Neural progenitor cell (in vitro differentiated cells): Measurements from ENCODE around the gene TDRD9. TPM values are rescaled to one million over a fixed set of nuclear protein-coding genes. Genes with fewer than 3 reads are reported as not detected.

Experiments used
- DNase-seq: peaks from one replicate; pipeline ENCODE4 v3.0.0-alpha.2; 2016; ENCODE audit warnings: low spot score
- H2AFZ ChIP-seq: fragments of 200-600 bp; sonication (generic); replicated peaks from 2 replicates; pipeline ENCODE4 v1.6.1; 2016; ENCODE audit warnings: antibody characterized with exemption
- H3F3A ChIP-seq: fragments of 200-600 bp; sonication (generic); 2 replicates; pipeline ENCODE4 v1.6.1; 2016; ENCODE audit warnings: antibody characterized with exemption, low read depth
- H3K27ac ChIP-seq: fragments of 200-600 bp; sonication (generic); 2 replicates; pipeline ENCODE4 v1.5.1; 2016; ENCODE audit warnings: mild to moderate bottlenecking
- H3K27me3 ChIP-seq: fragments of 200-600 bp; sonication (generic); 2 replicates; pipeline ENCODE4 v1.6.1; 2016; ENCODE audit warnings: mild to moderate bottlenecking, moderate library complexity
- H3K36me3 ChIP-seq: fragments of 200-600 bp; sonication (generic); 2 replicates; pipeline ENCODE4 v1.5.1; 2016
- H3K4me1 ChIP-seq: fragments of 200-600 bp; sonication (generic); 2 replicates; pipeline ENCODE4 v1.6.1; 2016; ENCODE audit warnings: mixed run types
- H3K4me2 ChIP-seq: fragments of 200-600 bp; sonication (generic); 2 replicates; pipeline ENCODE4 v1.6.1; 2016
- H3K4me3 ChIP-seq: fragments of 200-600 bp; sonication (generic); 2 replicates; pipeline ENCODE4 v1.5.1; 2016
- H3K79me2 ChIP-seq: fragments of 200-600 bp; sonication (generic); 2 replicates; pipeline ENCODE4 v1.6.1; 2016; ENCODE audit warnings: low read depth
- H3K9ac ChIP-seq: fragments of 200-600 bp; sonication (generic); 2 replicates; pipeline ENCODE4 v1.6.1; 2016
- H3K9me3 ChIP-seq: fragments of 200-600 bp; sonication (generic); 2 replicates; pipeline ENCODE4 v1.5.1; 2016; ENCODE audit warnings: low read depth
- H4K20me1 ChIP-seq: fragments of 200-600 bp; sonication (generic); 2 replicates; pipeline ENCODE4 v1.6.1; 2016; ENCODE audit warnings: low read depth
- H3K27ac Mint-ChIP-seq: 3 replicates; pipeline ENCODE4 v1.8.0; 2021; ENCODE audit warnings: mixed read lengths
- H3K27me3 Mint-ChIP-seq: 2 replicates; pipeline ENCODE4 v1.8.0; 2022; ENCODE audit warnings: low read depth, mild to moderate bottlenecking, inconsistent platforms, moderate library complexity, mixed read lengths; ENCODE audit not compliant: insufficient read depth
- H3K36me3 Mint-ChIP-seq: 3 replicates; pipeline ENCODE4 v1.8.0; 2021; ENCODE audit warnings: mixed read lengths
- H3K4me1 Mint-ChIP-seq: 3 replicates; pipeline ENCODE4 v1.8.0; 2021; ENCODE audit warnings: mixed read lengths
- H3K4me3 Mint-ChIP-seq: 3 replicates; pipeline ENCODE4 v1.8.0; 2021; ENCODE audit warnings: mild to moderate bottlenecking, moderate library complexity, mixed read lengths
- H3K9me3 Mint-ChIP-seq: 3 replicates; pipeline ENCODE4 v1.8.0; 2020; ENCODE audit warnings: mixed read lengths
- EZH2 ChIP-seq: fragments of 200-600 bp; sonication (generic); IDR thresholded peaks from 2 replicates; pipeline ENCODE4 v1.6.1; 2017; ENCODE audit warnings: antibody characterized with exemption, mild to moderate bottlenecking, moderate library complexity
- EZH2phosphoT487 ChIP-seq: fragments of 200-600 bp; sonication (generic); IDR thresholded peaks from 2 replicates; pipeline ENCODE4 v1.6.1; 2017; ENCODE audit warnings: antibody characterized with exemption
- total RNA-seq: library from RNA; depleted of rRNA; stranded (reverse); fragments of >200 nt; gene quantifications from 2 replicates; pipeline ENCODE4 v1.2.3, GENCODE V29; 2015; ENCODE audit warnings: low replicate concordance
- TF ChIP-seq, protein P1 (sequence below): fragments of 200-600 bp; sonication (generic); IDR thresholded peaks from 2 replicates; pipeline ENCODE4 v1.5.1; 2017; ENCODE audit warnings: antibody characterized with exemption, mild to moderate bottlenecking

TDRD9 gene
- total RNA-seq, 1 donor from 2014 or later, result not detected

DNA sequence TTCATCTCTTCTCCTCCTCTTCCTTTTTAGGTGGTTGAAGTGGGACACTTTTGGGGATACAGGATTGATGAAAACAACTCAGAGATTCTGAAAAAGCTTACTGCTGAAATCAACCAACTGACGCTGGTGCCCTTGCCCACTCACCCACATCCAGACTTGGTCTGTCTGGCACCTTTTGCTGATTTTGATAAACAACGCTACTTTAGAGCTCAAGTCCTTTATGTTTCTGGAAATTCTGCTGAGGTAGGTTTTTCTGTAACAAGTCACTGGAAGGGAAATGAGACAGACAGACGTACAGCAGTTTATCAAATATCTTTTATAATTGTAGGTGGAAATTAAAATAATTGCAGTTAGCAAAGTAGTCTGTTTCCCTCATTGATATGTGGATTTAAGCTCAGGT is 97.3 kb downstream of the TDRD9 start:
- Histone ChIP-seq H3K9me3 (no peaks in the 10 kb centered on the region), H2AFZ (no peak overlapping the region), H3K79me2 (no peaks in the 10 kb centered on the region), H3K4me1 (no peaks in the 10 kb centered on the region), H4K20me1 (no peaks in the 10 kb centered on the region), H3F3A (no peaks in the 10 kb centered on the region), H3K27me3 (no peaks in the 10 kb centered on the region), H3K9ac (no peak overlapping the region), H3K4me3 (no peak overlapping the region), H3K4me2 (no peak overlapping the region), H3K27ac (no peak overlapping the region), H3K36me3 (no peaks in the 10 kb centered on the region)
- Mint-ChIP-seq H3K4me1 (no peaks in the 10 kb centered on the region), H3K27me3 (no peaks in the 10 kb centered on the region), H3K36me3 (no peaks in the 10 kb centered on the region), H3K4me3 (no peak overlapping the region), H3K27ac (no peak overlapping the region), H3K9me3 (peaks cover 3% of the 10 kb centered on the region)
- TF ChIP-seq EZH2phosphoT487 (no peak), EZH2 (no peak)
- TF ChIP-seq, protein P1, sequence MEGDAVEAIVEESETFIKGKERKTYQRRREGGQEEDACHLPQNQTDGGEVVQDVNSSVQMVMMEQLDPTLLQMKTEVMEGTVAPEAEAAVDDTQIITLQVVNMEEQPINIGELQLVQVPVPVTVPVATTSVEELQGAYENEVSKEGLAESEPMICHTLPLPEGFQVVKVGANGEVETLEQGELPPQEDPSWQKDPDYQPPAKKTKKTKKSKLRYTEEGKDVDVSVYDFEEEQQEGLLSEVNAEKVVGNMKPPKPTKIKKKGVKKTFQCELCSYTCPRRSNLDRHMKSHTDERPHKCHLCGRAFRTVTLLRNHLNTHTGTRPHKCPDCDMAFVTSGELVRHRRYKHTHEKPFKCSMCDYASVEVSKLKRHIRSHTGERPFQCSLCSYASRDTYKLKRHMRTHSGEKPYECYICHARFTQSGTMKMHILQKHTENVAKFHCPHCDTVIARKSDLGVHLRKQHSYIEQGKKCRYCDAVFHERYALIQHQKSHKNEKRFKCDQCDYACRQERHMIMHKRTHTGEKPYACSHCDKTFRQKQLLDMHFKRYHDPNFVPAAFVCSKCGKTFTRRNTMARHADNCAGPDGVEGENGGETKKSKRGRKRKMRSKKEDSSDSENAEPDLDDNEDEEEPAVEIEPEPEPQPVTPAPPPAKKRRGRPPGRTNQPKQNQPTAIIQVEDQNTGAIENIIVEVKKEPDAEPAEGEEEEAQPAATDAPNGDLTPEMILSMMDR, result no peak
- DNase-seq, result no peak

DNA sequence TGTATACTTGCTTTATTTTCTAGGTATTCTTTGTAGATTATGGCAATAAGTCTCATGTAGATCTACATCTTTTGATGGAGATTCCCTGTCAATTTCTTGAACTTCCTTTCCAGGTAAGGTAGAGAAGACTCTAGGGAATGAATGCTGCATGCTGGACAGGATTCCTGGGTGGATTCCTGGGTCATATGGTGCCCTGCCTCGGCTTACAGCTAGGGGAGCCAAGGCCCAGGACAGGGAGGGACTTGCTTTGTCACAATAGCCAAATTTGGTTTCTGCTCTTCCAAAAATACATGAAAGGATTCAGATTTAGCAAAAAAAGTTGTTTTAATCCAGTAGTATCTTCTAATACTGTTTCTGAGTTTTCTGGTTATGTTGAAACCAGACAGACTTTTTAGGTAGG is 97.8 kb downstream of the TDRD9 start:
- Histone ChIP-seq H3K4me3 (no peak overlapping the region), H3K4me2 (no peak overlapping the region), H3K4me1 (no peaks in the 10 kb centered on the region), H3K36me3 (no peaks in the 10 kb centered on the region), H3K9me3 (no peaks in the 10 kb centered on the region), H3K9ac (no peak overlapping the region), H3K27ac (no peak overlapping the region), H3K27me3 (no peaks in the 10 kb centered on the region), H3F3A (no peaks in the 10 kb centered on the region), H4K20me1 (no peaks in the 10 kb centered on the region), H2AFZ (no peak overlapping the region), H3K79me2 (no peaks in the 10 kb centered on the region)
- no peaks in the 10 kb centered on the region for H3K27me3 Mint-ChIP-seq
- no peak for TF ChIP-seq EZH2phosphoT487
- TF ChIP-seq, protein P1, result peak; percentile 31
- no peak for TF ChIP-seq EZH2
- peaks cover 3% of the 10 kb centered on the region for H3K9me3 Mint-ChIP-seq
- no peaks in the 10 kb centered on the region for H3K36me3 Mint-ChIP-seq
- H3K4me3 Mint-ChIP-seq, result no peak overlapping the region
- H3K4me1 Mint-ChIP-seq, result no peaks in the 10 kb centered on the region
- DNase-seq, result peak; percentile 27
- no peak overlapping the region for H3K27ac Mint-ChIP-seq

DNA sequence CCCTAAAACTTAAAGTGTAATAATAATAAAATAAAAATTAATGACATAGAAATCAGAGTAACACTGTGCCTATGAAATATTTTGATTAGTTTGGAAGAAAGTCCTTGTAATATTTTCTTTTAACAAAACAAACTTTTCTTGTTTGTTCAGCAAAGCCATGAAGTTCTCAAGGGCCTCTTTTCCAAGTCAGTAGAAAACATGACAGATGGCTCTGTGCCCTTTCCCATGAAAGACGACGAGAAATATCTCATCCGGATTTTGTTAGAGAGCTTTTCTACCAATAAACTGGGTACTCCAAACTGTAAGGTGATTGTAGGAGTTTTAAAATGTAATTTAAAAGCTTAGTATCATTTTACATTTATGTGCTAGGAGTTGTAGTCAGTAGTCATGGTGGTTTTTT is 102.7 kb downstream of the TDRD9 start:
- H3K4me1 Mint-ChIP-seq, result peaks cover 7% of the 10 kb centered on the region
- Histone ChIP-seq H3K27me3 (no peaks in the 10 kb centered on the region), H3K9ac (no peak overlapping the region), H2AFZ (no peak overlapping the region), H3K79me2 (no peaks in the 10 kb centered on the region), H3K4me2 (no peak overlapping the region), H3F3A (no peaks in the 10 kb centered on the region), H3K4me3 (no peak overlapping the region), H3K4me1 (no peaks in the 10 kb centered on the region), H3K36me3 (no peaks in the 10 kb centered on the region), H4K20me1 (no peaks in the 10 kb centered on the region), H3K9me3 (no peaks in the 10 kb centered on the region), H3K27ac (no peak overlapping the region)
- TF ChIP-seq EZH2phosphoT487 (no peak), EZH2 (no peak)
- TF ChIP-seq, protein P1, result no peak
- H3K36me3 Mint-ChIP-seq, result no peaks in the 10 kb centered on the region
- no peak for DNase-seq
- H3K9me3 Mint-ChIP-seq, result peaks cover 3% of the 10 kb centered on the region
- no peak overlapping the region for H3K4me3 Mint-ChIP-seq
- H3K27ac Mint-ChIP-seq, result no peak overlapping the region
- H3K27me3 Mint-ChIP-seq, result no peaks in the 10 kb centered on the region
